Measurements from ENCODE around the gene MYO5C.

- TF ChIP-seq, protein P1, sequence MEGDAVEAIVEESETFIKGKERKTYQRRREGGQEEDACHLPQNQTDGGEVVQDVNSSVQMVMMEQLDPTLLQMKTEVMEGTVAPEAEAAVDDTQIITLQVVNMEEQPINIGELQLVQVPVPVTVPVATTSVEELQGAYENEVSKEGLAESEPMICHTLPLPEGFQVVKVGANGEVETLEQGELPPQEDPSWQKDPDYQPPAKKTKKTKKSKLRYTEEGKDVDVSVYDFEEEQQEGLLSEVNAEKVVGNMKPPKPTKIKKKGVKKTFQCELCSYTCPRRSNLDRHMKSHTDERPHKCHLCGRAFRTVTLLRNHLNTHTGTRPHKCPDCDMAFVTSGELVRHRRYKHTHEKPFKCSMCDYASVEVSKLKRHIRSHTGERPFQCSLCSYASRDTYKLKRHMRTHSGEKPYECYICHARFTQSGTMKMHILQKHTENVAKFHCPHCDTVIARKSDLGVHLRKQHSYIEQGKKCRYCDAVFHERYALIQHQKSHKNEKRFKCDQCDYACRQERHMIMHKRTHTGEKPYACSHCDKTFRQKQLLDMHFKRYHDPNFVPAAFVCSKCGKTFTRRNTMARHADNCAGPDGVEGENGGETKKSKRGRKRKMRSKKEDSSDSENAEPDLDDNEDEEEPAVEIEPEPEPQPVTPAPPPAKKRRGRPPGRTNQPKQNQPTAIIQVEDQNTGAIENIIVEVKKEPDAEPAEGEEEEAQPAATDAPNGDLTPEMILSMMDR (IDR thresholded peaks at IDR 0.05; ENCODE audit: extremely low read depth in 1 of 2, insufficient read depth in 1 of 2, low read depth in 1 of 2, low read length in 2 of 2): peak; percentile 71 to 86
- TF ChIP-seq EZH2 (IDR thresholded peaks at IDR 0.05; ENCODE audit: borderline replicate concordance, low read depth, low read length, severe bottlenecking): no peak
- TF ChIP-seq POLR2A (IDR thresholded peaks at IDR 0.05; ENCODE audit: low read depth, low read length): no peak
- no peak for TF ChIP-seq POLR2AphosphoS5 (IDR thresholded peaks at IDR 0.05; ENCODE audit: insufficient read depth, low read depth, low read length)
- TF ChIP-seq MYC (IDR thresholded peaks at IDR 0.05; ENCODE audit: low read depth, low read length): no peak
- TF ChIP-seq, protein P2, sequence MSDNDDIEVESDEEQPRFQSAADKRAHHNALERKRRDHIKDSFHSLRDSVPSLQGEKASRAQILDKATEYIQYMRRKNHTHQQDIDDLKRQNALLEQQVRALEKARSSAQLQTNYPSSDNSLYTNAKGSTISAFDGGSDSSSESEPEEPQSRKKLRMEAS (IDR thresholded peaks at IDR 0.05; ENCODE audit: insufficient read depth, insufficient read length): no peak
- TF ChIP-seq GATA2 (IDR thresholded peaks at IDR 0.05; ENCODE audit: insufficient read depth, insufficient read length, low read depth, low read length): no peak
Measured at GRCh38 chr15:52208306-52208946, 87.2 kb downstream of the MYO5C start.
